Left lung (tissue), 10 donors: Measurements from ENCODE around the gene SOBP. TPM values are rescaled to one million over a fixed set of nuclear protein-coding genes. Genes with fewer than 3 reads are reported as not detected.

Experiments used
- ATAC-seq: fragments of 200-7000 bp; cut with Tn5 transposase; one replicate; pipeline ENCODE4 v1.9.1; 2020; ENCODE audit warnings: moderate library complexity
- DNase-seq, 4 donors: peaks; one replicate each; pipeline ENCODE4 v3.0.0-alpha.2; 2013 to 2020
- H3K27ac ChIP-seq, 2 donors: fragments of 200-600 bp; sonication (generic) in 1 of 2; one replicate each; pipeline versions ENCODE4 v1.5.0 to v1.8.0; 2020 to 2021
- H3K27me3 ChIP-seq, 2 donors: fragments of 200-600 bp; sonication (generic) in 1 of 2; one replicate each; pipeline versions ENCODE4 v1.5.0 to v1.8.0; 2020 to 2021
- H3K36me3 ChIP-seq, 2 donors: fragments of 200-600 bp; sonication (generic) in 1 of 2; one replicate each; pipeline versions ENCODE4 v1.5.0 to v1.8.0; 2020 to 2021
- H3K4me1 ChIP-seq, 2 donors: fragments of 200-600 bp; one replicate each; pipeline ENCODE4 v1.8.0; 2021
- H3K4me3 ChIP-seq, 2 donors: fragments of 200-600 bp; sonication (generic) in 1 of 2; one replicate each; pipeline versions ENCODE4 v1.5.0 to v1.8.0; 2020 to 2021; ENCODE audit warnings: mild to moderate bottlenecking in 1 of 2
- H3K9me3 ChIP-seq, 2 donors: fragments of 200-600 bp; sonication (generic) in 1 of 2; one replicate each; pipeline versions ENCODE4 v1.5.0 to v1.8.0; 2020 to 2021
- intact Hi-C, 2 donors: fragments of 100-400 bp; cut with DNase I; formaldehyde crosslinking; loops; one replicate each; pipeline versions ENCODE4 v1.11.2 to v1.14.2; 2022
- polyA plus RNA-seq, 6 donors: library from polyadenylated mRNA; unstranded; fragments of 120-200 nt; gene quantifications; one replicate each; pipeline ENCODE4 v1.2.1, GENCODE V29; 2013; ENCODE audit not compliant: insufficient read length in 6 of 6
- total RNA-seq, 2 donors: library from RNA; stranded (reverse); fragmentation: NEBNext Ultra II Directional; extraction: Animal tissue kit (Norgen Biotek cat#: 25700); gene quantifications; one replicate each; pipeline ENCODE4 v1.2.1, GENCODE V29; 2021
- TF ChIP-seq, protein P1 (sequence below), 2 donors: fragments of 200-600 bp; sonication (generic) in 1 of 2; IDR thresholded peaks; one replicate each; pipeline versions ENCODE4 v1.5.0 to v1.8.0; 2021; ENCODE audit warnings: antibody characterized with exemption in 2 of 2
- donor health status: DM: no; HTN: yes; CAD: no.
- donor health status: DM: no; HTN: no; CAD: no.

SOBP gene
- total and polyA plus RNA-seq, 8 donors, result 6.5 to 11.1 (median 8.1) TPM

DNA sequence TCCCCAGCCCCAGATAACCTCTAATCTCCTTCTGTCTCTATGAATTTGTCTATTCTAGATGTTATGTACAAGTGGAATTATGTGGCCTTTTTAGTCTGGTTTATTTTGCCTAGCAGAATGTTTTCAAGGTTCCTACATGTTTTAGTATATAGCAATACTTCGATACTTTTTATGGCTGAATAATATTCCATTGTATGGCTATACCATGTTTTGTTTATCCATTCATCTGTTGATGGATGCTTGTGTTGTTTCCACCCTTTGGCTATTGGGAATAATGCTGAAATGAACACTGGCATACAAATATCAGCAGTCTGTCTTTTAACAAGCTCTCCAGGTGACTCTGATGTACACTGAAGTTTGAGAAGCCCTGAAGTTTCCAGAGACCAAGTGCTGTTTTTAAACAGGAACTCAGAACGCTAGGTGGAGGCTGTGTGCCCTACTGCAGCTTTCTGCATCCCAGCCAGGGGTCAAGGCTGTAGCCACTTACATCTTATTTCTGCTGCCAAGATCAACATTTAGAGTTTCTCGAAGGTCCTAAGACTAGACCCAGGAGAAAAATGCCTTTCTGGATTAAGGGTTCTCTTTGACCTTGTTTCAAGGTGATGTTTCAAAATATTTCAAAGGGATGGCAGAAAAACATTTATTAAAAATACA, 123.0 kb downstream of the SOBP start:
- ATAC-seq (peak; percentile 73), DNase-seq (no peak)
- intact Hi-C loops, result no loop called here
- Histone ChIP-seq H3K27me3 (no peaks in the 10 kb centered on the region), H3K36me3 (no peaks in the 10 kb centered on the region), H3K4me1 (no peaks in the 10 kb centered on the region), H3K9me3 (no peaks in the 10 kb centered on the region), H3K27ac (no peak overlapping the region), H3K4me3 (no peak overlapping the region)
- TF ChIP-seq, protein P1, sequence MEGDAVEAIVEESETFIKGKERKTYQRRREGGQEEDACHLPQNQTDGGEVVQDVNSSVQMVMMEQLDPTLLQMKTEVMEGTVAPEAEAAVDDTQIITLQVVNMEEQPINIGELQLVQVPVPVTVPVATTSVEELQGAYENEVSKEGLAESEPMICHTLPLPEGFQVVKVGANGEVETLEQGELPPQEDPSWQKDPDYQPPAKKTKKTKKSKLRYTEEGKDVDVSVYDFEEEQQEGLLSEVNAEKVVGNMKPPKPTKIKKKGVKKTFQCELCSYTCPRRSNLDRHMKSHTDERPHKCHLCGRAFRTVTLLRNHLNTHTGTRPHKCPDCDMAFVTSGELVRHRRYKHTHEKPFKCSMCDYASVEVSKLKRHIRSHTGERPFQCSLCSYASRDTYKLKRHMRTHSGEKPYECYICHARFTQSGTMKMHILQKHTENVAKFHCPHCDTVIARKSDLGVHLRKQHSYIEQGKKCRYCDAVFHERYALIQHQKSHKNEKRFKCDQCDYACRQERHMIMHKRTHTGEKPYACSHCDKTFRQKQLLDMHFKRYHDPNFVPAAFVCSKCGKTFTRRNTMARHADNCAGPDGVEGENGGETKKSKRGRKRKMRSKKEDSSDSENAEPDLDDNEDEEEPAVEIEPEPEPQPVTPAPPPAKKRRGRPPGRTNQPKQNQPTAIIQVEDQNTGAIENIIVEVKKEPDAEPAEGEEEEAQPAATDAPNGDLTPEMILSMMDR (IDR thresholded peaks at IDR 0.05), result no peak

DNA sequence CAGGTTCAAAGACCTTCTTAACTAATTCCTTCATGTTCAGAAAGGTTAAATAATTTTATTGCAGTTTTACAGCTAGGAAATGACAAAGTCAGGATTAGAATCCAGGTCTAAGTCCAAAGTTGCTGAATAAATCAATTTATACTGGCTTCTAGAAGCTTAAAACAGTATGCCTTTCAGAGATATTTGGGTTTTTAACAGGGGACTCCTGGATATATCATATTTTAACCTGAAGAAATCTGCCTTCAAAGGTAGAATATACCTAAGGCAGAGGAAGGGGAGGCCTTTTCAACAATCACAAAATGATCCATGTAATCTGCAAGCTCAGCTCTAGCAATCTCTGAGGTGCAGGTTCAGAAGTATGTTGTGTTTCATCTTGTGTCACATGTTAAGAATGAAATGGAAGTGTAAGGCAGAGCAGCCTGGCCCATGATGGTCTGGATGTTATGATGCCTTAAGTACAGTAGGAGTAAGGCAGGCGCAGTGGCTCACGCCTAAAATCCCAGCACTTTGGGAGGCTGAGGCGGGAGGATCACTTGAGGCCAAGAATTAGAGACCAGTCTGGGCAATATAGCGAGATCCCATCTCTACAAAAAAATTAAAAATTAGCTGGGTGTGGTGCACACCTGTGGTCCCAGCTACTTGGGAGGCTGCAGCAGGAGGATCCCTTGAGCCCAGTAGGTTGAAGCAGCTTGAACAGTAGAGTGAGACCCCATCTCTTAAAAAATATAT, 123.9 kb downstream of the SOBP start:
- no peaks in the 10 kb centered on the region for H3K4me1 ChIP-seq
- ATAC-seq, result no peak
- TF ChIP-seq, protein P1 (IDR thresholded peaks at IDR 0.05), result no peak
- no peak overlapping the region for H3K27ac ChIP-seq
- H3K27me3 ChIP-seq, result no peaks in the 10 kb centered on the region
- no peaks in the 10 kb centered on the region for H3K36me3 ChIP-seq
- H3K4me3 ChIP-seq, result no peak overlapping the region
- no peak for DNase-seq
- no peaks in the 10 kb centered on the region for H3K9me3 ChIP-seq
- intact Hi-C loops, result no loop called here

DNA sequence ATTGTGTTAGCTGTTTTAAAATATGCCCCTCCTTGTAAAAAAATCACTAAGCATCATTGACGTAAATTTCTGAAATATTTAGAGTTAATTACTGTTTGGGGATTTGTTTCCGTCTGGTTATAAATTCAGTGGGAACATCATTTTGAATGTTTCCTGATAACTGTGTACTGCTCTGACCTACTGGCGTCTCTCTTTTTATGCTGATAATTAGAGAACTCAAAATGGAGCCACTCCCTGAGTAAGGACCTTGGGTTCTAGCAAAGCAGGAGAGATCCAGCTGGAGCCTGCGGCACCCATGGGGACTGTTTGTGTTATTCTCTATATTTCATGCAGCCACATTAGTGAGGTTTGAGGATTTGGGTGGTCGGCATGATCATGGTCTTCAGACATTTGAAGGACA, 124.9 kb downstream of the SOBP start:
- TF ChIP-seq, protein P1 (IDR thresholded peaks at IDR 0.05), result no peak
- Histone ChIP-seq H3K9me3 (no peaks in the 10 kb centered on the region), H3K4me3 (no peak overlapping the region), H3K36me3 (no peaks in the 10 kb centered on the region), H3K27ac (no peak overlapping the region), H3K4me1 (no peaks in the 10 kb centered on the region), H3K27me3 (no peaks in the 10 kb centered on the region)
- intact Hi-C loops, result no loop called here
- ATAC-seq (no peak), DNase-seq (no peak)

DNA sequence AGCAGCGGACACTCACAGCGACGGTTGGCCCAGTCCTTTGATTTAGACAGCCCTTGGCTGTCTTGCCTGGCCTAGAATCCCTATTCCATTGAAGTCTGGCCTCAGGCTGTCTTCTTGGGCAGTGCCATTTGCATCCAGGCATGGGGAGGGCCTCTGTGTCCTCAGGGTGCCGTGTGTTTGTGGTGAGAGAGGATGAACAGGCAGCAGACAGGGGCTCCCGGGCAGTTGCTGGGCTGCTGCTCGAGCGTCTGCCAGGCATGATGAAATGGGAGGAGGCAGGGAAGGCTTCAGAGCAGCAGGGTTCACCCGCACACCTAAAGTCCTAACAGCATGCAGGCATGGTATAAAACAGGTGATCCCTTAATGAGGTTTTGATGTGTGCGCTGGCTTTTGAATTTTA, 126.9 kb downstream of the SOBP start:
- no peaks in the 10 kb centered on the region for H3K4me1 ChIP-seq
- intact Hi-C loops, result no loop called here
- H3K36me3 ChIP-seq, result no peaks in the 10 kb centered on the region
- ATAC-seq, result no peak
- no peak overlapping the region for H3K27ac ChIP-seq
- DNase-seq, result no peak
- H3K27me3 ChIP-seq, result no peaks in the 10 kb centered on the region
- H3K9me3 ChIP-seq, result no peaks in the 10 kb centered on the region
- TF ChIP-seq, protein P1 (IDR thresholded peaks at IDR 0.05), result no peak
- H3K4me3 ChIP-seq, result no peak overlapping the region

DNA sequence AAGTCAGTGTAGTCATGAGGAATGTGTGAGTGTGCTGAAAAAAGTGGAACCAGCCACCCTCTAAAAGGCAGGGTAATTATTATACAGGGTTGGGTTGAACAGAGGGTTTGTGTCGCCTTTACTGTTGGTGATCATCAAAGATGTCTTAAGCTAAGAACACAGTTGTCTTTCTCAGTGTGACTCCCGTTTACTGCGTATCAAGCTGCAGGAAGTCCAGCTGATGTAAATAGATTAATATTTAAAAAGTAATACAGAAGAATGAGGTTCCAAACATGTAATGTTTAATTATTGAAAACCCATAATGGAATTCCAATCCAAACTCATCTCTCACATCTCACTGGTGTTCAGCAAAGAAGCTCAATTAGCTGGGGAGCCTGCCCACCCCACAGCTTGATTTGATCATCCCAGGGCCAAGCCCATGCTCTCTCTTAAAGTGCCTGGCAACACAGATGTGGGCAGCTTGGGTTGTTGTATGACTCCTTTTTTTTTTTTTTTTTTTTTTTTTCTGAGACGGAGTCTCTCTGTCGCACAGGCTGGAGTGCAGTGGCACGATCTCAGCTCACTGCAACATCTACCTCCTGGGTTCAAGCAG, 127.5 kb downstream of the SOBP start:
- intact Hi-C loops, result no loop called here

More for the DNA sequence above, 127.5 kb downstream of the SOBP start:
- ATAC-seq (no peak), DNase-seq (no peak)
- Histone ChIP-seq H3K27me3 (no peaks in the 10 kb centered on the region), H3K36me3 (no peaks in the 10 kb centered on the region), H3K4me1 (no peaks in the 10 kb centered on the region), H3K9me3 (no peaks in the 10 kb centered on the region), H3K27ac (no peak overlapping the region), H3K4me3 (no peak overlapping the region)
- TF ChIP-seq, protein P1 (IDR thresholded peaks at IDR 0.05), result no peak
